ENCODE measurements around the gene NDUFB8.

DNA sequence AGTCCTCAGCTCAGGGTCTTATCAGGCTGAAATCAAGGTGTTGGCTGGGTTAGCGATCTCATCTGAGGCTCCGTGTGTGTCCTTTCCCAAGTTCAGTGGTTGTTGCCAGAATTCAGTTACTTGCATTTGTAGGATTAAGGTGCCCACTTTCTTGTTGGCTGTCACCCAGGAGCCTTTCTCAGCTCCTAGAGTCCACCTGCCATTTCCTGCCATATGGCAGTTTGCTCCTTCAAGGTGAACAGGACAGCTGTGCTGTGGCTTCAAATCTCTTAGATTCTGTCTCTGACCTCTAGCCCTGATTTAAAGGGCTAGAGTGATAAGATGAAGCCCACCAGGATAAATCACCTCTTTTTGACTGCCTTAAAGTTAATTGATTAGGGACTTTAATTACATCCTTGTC is 5.1 kb upstream of the NDUFB8 start:
- TF ChIP-seq POLR2AphosphoS5 (IDR thresholded peaks at IDR 0.05) (no peak), POLR2A (IDR thresholded peaks at IDR 0.05) (no peak)
- TF ChIP-seq, protein P1, sequence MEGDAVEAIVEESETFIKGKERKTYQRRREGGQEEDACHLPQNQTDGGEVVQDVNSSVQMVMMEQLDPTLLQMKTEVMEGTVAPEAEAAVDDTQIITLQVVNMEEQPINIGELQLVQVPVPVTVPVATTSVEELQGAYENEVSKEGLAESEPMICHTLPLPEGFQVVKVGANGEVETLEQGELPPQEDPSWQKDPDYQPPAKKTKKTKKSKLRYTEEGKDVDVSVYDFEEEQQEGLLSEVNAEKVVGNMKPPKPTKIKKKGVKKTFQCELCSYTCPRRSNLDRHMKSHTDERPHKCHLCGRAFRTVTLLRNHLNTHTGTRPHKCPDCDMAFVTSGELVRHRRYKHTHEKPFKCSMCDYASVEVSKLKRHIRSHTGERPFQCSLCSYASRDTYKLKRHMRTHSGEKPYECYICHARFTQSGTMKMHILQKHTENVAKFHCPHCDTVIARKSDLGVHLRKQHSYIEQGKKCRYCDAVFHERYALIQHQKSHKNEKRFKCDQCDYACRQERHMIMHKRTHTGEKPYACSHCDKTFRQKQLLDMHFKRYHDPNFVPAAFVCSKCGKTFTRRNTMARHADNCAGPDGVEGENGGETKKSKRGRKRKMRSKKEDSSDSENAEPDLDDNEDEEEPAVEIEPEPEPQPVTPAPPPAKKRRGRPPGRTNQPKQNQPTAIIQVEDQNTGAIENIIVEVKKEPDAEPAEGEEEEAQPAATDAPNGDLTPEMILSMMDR (IDR thresholded peaks at IDR 0.05): no peak

Data from prostate gland (tissue), 2 donors.